ENCODE results near the gene SCAND1. TPM values are rescaled to one million over a fixed set of nuclear protein-coding genes. Genes with fewer than 3 reads are reported as not detected.
A peak's percentile ranks its signal among the peaks of the same experiment; 100 is the strongest.
"Not testable (repeated sequence)": the region's sequence is repeated elsewhere in the genome, so short reads cannot be mapped to it uniquely, and the experiment has no call there.

SCAND1 gene
- 19.4 TPM for total RNA-seq

- DNase-seq: peak; percentile 98
Observed at GRCh38 chr20:35954200-35954906, at the start of gene SCAND1. Gene SCAND1 (minus strand): TSS chr20:35954502. CDS start chr20:35954284, 218 bp downstream.

GRCh38 chr20:36004045-36004444 is 49.7 kb upstream of the SCAND1 start:
- no peak for DNase-seq

GRCh38 chr20:36002855-36003254 is 48.6 kb upstream of the SCAND1 start:
- no peak for DNase-seq

- DNase-seq: not testable (repeated sequence)
Observed at GRCh38 chr20:36001331-36001730, 47.0 kb upstream of the SCAND1 start.

GRCh38 chr20:35996492-35996891 is 42.2 kb upstream of the SCAND1 start:
- not testable (repeated sequence) for DNase-seq

- peak; percentile 53 for DNase-seq
Observed at GRCh38 chr20:35994994-35995453, 40.7 kb upstream of the SCAND1 start.

- DNase-seq: peak; percentile 67
Observed at GRCh38 chr20:35992713-35993335, 38.5 kb upstream of the SCAND1 start.

- no peak for DNase-seq
Observed at GRCh38 chr20:35991142-35991771, 37.0 kb upstream of the SCAND1 start.

GRCh38 chr20:35988910-35989463 is 34.7 kb upstream of the SCAND1 start:
- DNase-seq: no peak

GRCh38 chr20:35985806-35986205 is 31.5 kb upstream of the SCAND1 start:
- DNase-seq: no peak

- no peak for DNase-seq
Observed at GRCh38 chr20:35984382-35984781, 30.1 kb upstream of the SCAND1 start.

GRCh38 chr20:35981969-35982368 is 27.7 kb upstream of the SCAND1 start:
- DNase-seq: no peak

- DNase-seq: no peak
Observed at GRCh38 chr20:35979544-35979943, 25.2 kb upstream of the SCAND1 start.

GRCh38 chr20:35978041-35978513 is 23.8 kb upstream of the SCAND1 start:
- no peak for DNase-seq

- DNase-seq: no peak
Observed at GRCh38 chr20:35975576-35976373, 21.5 kb upstream of the SCAND1 start.

GRCh38 chr20:35974256-35974655 is 20.0 kb upstream of the SCAND1 start:
- DNase-seq: no peak

- no peak for DNase-seq
Observed at GRCh38 chr20:35972462-35972861, 18.2 kb upstream of the SCAND1 start.

- DNase-seq: no peak
Observed at GRCh38 chr20:35971981-35972380, 17.7 kb upstream of the SCAND1 start.

- no peak for DNase-seq
Observed at GRCh38 chr20:35968930-35969329, 14.6 kb upstream of the SCAND1 start.

- DNase-seq: no peak
Observed at GRCh38 chr20:35967979-35968640, 13.8 kb upstream of the SCAND1 start, which contains the start of gene CNBD2. Gene CNBD2 (plus strand): TSS chr20:35968590. CDS start chr20:35968763, 173 bp downstream.

GRCh38 chr20:35963878-35964277 is 9.6 kb upstream of the SCAND1 start:
- no peak for DNase-seq
